Mucosa of descending colon (tissue), 3 donors: ENCODE data around the gene DLAT. TPM values are rescaled to one million over a fixed set of nuclear protein-coding genes. Genes with fewer than 3 reads are reported as not detected.
"Not testable (repeated sequence)": the region's sequence is repeated elsewhere in the genome, so short reads cannot be mapped to it uniquely, and the experiment has no call there.

ENCODE experiments used
- ATAC-seq: fragments of 200-7000 bp; cut with Tn5 transposase; one replicate; pipeline ENCODE4 v1.9.1; 2020; ENCODE audit warnings: mild to moderate bottlenecking, moderate library complexity
- DNase-seq, 3 donors: peaks; one replicate each; pipeline ENCODE4 v3.0.0-alpha.2; 2020
- H3K36me3 ChIP-seq: fragments of 200-600 bp; one replicate; pipeline ENCODE4 v1.8.0; 2021; ENCODE audit warnings: low read depth, mild to moderate bottlenecking
- H3K4me1 ChIP-seq: fragments of 200-600 bp; one replicate; pipeline ENCODE4 v1.8.0; 2021; ENCODE audit warnings: low read depth, mild to moderate bottlenecking
- H3K4me3 ChIP-seq: fragments of 200-600 bp; one replicate; pipeline ENCODE4 v1.8.0; 2021; ENCODE audit warnings: mild to moderate bottlenecking
- H3K9me3 ChIP-seq: fragments of 200-600 bp; one replicate; pipeline ENCODE4 v1.8.0; 2021; ENCODE audit warnings: mild to moderate bottlenecking
- intact Hi-C, 2 donors: fragments of 100-400 bp; cut with DNase I in 1 of 2; cut with micrococcal nuclease in 1 of 2; formaldehyde crosslinking; loops; one replicate each; pipeline versions ENCODE4 v1.11.0 to v1.11.1; 2022; cut with DNase I, micrococcal nuclease
- total RNA-seq, 3 donors: library from RNA; stranded (reverse); fragmentation: NEBNext Ultra II Directional in 2 of 3; extraction: Animal tissue kit (Norgen Biotek cat#: 25700) in 2 of 3; gene quantifications; one replicate each; pipeline versions ENCODE4 v1.2.1 to v1.2.4, GENCODE V29; 2021 to 2023
- TF ChIP-seq, protein P1 (sequence below): fragments of 200-600 bp; IDR thresholded peaks from one replicate; pipeline ENCODE4 v1.8.0; 2022; ENCODE audit warnings: antibody characterized with exemption, mild to moderate bottlenecking
- donor health status: DM: no; HTN: no; CAD: no; lungs with moderate emphysema.
- donor health status: DM: no; HTN: no; CAD: no.
- donor health status: DM: no; HTN: yes; CAD: no.

DLAT gene
- total RNA-seq, 3 donors from 2014 or later, result 51.1 to 54.2 (median 51.4) TPM

- H3K36me3 ChIP-seq, result no peaks in the 10 kb centered on the region
- no peaks in the 10 kb centered on the region for H3K9me3 ChIP-seq
- TF ChIP-seq, protein P1, sequence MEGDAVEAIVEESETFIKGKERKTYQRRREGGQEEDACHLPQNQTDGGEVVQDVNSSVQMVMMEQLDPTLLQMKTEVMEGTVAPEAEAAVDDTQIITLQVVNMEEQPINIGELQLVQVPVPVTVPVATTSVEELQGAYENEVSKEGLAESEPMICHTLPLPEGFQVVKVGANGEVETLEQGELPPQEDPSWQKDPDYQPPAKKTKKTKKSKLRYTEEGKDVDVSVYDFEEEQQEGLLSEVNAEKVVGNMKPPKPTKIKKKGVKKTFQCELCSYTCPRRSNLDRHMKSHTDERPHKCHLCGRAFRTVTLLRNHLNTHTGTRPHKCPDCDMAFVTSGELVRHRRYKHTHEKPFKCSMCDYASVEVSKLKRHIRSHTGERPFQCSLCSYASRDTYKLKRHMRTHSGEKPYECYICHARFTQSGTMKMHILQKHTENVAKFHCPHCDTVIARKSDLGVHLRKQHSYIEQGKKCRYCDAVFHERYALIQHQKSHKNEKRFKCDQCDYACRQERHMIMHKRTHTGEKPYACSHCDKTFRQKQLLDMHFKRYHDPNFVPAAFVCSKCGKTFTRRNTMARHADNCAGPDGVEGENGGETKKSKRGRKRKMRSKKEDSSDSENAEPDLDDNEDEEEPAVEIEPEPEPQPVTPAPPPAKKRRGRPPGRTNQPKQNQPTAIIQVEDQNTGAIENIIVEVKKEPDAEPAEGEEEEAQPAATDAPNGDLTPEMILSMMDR, result no peak
- DNase-seq (no peak), ATAC-seq (no peak)
- intact Hi-C loops, result no loop called here
- no peak overlapping the region for H3K4me3 ChIP-seq
- H3K4me1 ChIP-seq, result no peaks in the 10 kb centered on the region
These were observed 26.1 kb upstream of the DLAT start for GRCh38 chr11:111999111-111999510.

DNA sequence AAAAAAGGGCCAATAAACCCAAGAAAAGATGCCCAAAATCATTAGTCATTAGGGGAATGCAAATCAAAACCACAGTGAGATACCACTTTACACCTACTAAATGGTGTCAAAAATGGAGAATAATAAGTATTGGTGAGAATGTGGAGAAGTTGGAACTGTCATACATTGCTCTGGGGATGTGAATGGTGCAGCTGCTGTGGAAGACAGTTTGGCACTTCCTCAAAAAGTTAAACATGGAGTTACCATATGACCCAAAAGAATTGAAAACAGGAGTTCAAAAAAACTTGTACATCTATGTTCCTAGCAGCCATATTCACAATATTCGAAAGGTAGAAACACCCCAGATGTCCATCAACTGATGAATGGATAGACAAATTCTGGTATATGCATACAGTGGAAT is 24.5 kb upstream of the DLAT start:
- TF ChIP-seq, protein P1, result no peak
- no peak for ATAC-seq
- no peak for DNase-seq
- Histone ChIP-seq H3K9me3 (no peaks in the 10 kb centered on the region), H3K36me3 (no peaks in the 10 kb centered on the region), H3K4me3 (no peak overlapping the region), H3K4me1 (no peaks in the 10 kb centered on the region)
- intact Hi-C loops, result no loop called here

- ATAC-seq (no peak), DNase-seq (no peak)
- TF ChIP-seq, protein P1, result no peak
- Histone ChIP-seq H3K4me3 (no peak overlapping the region), H3K4me1 (no peaks in the 10 kb centered on the region), H3K36me3 (no peaks in the 10 kb centered on the region), H3K9me3 (no peaks in the 10 kb centered on the region)
- intact Hi-C loops, result no loop called here
These were observed 22.6 kb upstream of the DLAT start for GRCh38 chr11:112002491-112003216.

GRCh38 chr11:112004389-112004788 is 20.8 kb upstream of the DLAT start:
- TF ChIP-seq, protein P1, result no peak
- Histone ChIP-seq H3K9me3 (no peaks in the 10 kb centered on the region), H3K36me3 (no peaks in the 10 kb centered on the region), H3K4me1 (no peaks in the 10 kb centered on the region), H3K4me3 (no peak overlapping the region)
- intact Hi-C loops, result no loop called here
- no peak for DNase-seq
- ATAC-seq, result peak; percentile 32

GRCh38 chr11:112005422-112006094 is 19.6 kb upstream of the DLAT start:
- ATAC-seq (peak; percentile 98), DNase-seq (peak; percentile 67 to 70 (median 69))
- intact Hi-C loops, result no loop called here
- no peaks in the 10 kb centered on the region for H3K9me3 ChIP-seq
- no peak overlapping the region for H3K4me3 ChIP-seq
- H3K36me3 ChIP-seq, result no peaks in the 10 kb centered on the region
- TF ChIP-seq, protein P1, result no peak
- no peaks in the 10 kb centered on the region for H3K4me1 ChIP-seq

GRCh38 chr11:112006095-112006441 is 19.1 kb upstream of the DLAT start:
- DNase-seq, result peak; percentile 57 to 60 (median 60)
- not testable (repeated sequence) for ATAC-seq

DNA sequence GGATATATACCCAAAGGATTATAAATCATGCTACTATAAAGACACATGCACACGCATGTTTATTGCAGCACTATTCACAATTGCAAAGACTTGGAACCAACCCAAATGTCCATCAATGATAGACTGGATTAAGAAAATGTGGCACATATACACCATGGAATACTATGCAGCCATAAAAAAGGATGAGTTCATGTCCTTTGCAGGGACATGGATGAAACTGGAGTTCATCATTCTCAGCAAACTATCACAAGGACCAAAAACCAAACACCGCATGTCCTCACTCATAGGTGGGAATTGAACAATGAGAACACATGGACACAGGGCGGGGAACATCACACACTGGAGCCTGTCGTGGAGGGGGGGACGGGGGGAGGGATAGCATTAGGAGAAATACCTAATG is 13.8 kb upstream of the DLAT start:
- DNase-seq, result not testable (repeated sequence)

More at GRCh38 chr11:112006095-112006441, 19.1 kb upstream of the DLAT start:
- H3K36me3 ChIP-seq, H3K4me3 ChIP-seq, H3K9me3 ChIP-seq, H3K4me1 ChIP-seq, intact Hi-C loops: not testable (repeated sequence)

More for the DNA sequence above, 13.8 kb upstream of the DLAT start:
- ATAC-seq, H3K4me3 ChIP-seq, intact Hi-C loops, H3K36me3 ChIP-seq, H3K9me3 ChIP-seq, H3K4me1 ChIP-seq: not testable (repeated sequence)
